T-helper 1 cell treated with Interleukin-12 subunit alpha and Interleukin-12 subunit beta and Interleukin-4 antibody, amounts not matched to agents 30 μg/mL and 1 μg/mL, for 36 hours (primary cell): ENCODE results near the gene LSAMP.

Experiments used
- H3K27ac Mint-ChIP-seq: one replicate; pipeline ENCODE4 v1.8.0; 2021; ENCODE audit warnings: mild to moderate bottlenecking, mixed read lengths
- H3K27me3 Mint-ChIP-seq: one replicate; pipeline ENCODE4 v1.8.0; 2021; ENCODE audit warnings: low read depth, mixed read lengths
- H3K36me3 Mint-ChIP-seq: one replicate; pipeline ENCODE4 v1.8.0; 2021; ENCODE audit warnings: low read depth, mixed read lengths
- H3K4me1 Mint-ChIP-seq: one replicate; pipeline ENCODE4 v1.8.0; 2021; ENCODE audit warnings: low read depth, mixed read lengths
- H3K4me3 Mint-ChIP-seq: one replicate; pipeline ENCODE4 v1.8.0; 2021; ENCODE audit warnings: mild to moderate bottlenecking, moderate library complexity, mixed read lengths
- H3K9me3 Mint-ChIP-seq: one replicate; pipeline ENCODE4 v1.8.0; 2021; ENCODE audit warnings: mixed read lengths

Gene LSAMP

DNA sequence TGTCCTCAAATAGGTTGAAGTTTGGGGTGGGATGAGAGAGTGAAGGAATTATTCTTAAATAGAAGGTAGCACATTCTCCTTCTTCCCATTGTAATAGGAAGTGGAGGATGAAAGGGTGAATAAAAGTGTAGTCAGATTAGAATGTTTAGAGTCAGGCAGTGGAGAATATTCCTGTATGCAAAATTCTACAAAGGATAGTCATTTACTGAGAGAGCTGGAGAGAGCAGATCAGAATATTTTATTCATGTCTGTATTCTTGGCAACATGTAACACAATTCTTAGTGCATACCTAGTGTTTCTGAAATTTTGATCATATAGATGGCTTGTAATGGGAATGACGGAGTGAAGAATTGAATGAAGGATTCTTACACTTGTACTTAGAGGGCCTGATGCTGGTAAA lies 139.1 kb downstream of the LSAMP start:
- Mint-ChIP-seq H3K27me3 (no peaks in the 10 kb centered on the region), H3K4me1 (no peaks in the 10 kb centered on the region), H3K36me3 (no peaks in the 10 kb centered on the region), H3K4me3 (no peak overlapping the region), H3K27ac (no peak overlapping the region), H3K9me3 (no peaks in the 10 kb centered on the region)

DNA sequence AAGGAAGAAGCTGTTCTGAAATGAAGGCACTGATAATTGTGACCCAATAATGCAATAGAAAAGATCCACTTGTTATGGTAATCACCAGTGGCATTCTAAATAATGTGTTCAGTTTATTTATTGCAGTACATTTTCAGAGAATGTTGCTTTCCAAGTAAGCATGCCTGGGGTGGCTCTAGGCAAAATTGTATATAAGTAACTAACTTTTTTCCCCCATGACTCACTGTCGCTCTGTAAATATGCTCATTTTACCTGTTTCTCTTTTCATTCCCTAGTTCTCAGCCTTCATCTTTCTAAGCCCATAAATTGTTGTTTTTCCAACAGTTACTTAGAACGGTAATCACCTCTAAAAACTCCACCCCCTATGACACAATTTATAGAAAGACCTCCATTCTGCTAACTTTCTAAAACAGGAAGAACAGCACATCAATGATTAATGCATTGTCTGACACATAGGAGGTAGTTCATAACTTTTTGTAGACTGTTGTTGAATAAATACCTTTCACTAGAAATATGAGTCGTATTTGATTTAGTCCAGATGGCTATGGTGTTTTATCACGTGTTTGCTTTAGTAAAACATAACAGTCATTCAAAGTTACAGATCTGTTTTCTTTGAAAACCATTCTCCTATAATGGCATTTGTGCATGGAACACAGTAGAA lies 143.1 kb downstream of the LSAMP start:
- H3K36me3 Mint-ChIP-seq = no peaks in the 10 kb centered on the region
- no peak overlapping the region for H3K27ac Mint-ChIP-seq
- no peak overlapping the region for H3K4me3 Mint-ChIP-seq
- H3K9me3 Mint-ChIP-seq = no peaks in the 10 kb centered on the region
- H3K4me1 Mint-ChIP-seq = no peaks in the 10 kb centered on the region
- H3K27me3 Mint-ChIP-seq = no peaks in the 10 kb centered on the region

DNA sequence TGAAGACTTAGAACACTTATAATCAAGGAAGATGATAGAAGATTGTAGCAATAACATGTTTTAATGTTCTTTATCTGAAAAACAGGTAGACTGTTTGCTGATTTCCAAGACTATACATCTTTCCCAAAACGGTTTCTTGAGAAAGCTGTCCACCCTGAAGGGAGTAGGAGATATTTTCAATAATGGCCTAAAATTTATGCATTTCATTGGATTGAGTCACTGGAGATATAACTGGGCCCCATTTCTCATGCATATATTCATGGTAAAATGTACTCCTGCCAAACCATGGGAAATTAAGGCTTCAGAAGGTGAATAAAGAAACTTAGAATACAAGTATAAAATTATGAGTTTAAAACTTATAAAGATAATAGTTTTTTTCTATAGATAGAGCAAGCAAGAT lies 143.9 kb downstream of the LSAMP start:
- no peaks in the 10 kb centered on the region for H3K27me3 Mint-ChIP-seq
- H3K4me1 Mint-ChIP-seq = no peaks in the 10 kb centered on the region
- H3K27ac Mint-ChIP-seq = no peak overlapping the region
- H3K4me3 Mint-ChIP-seq = no peak overlapping the region
- no peaks in the 10 kb centered on the region for H3K36me3 Mint-ChIP-seq
- no peaks in the 10 kb centered on the region for H3K9me3 Mint-ChIP-seq

DNA sequence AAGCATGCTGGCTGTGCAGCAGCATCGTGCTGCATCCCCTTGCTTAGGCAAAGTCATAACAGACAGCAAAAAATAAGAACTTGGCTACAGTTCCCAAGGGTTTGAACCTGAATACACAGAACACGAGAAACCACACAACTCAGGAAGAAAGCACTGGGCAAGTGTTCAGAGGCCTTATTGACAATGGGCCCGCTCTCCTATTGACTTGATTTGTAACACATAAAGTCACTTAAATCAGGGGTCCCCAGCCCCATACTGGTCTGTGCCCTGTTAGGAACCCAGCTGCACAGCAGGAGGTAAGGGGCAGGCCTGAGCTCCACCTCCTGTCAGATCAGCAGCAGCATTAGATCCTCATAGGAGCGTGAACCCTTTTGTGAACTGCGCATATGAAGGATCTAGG lies 145.1 kb downstream of the LSAMP start:
- Mint-ChIP-seq H3K27ac (no peak overlapping the region), H3K9me3 (no peaks in the 10 kb centered on the region), H3K36me3 (no peaks in the 10 kb centered on the region), H3K27me3 (no peaks in the 10 kb centered on the region), H3K4me1 (no peaks in the 10 kb centered on the region), H3K4me3 (no peak overlapping the region)

DNA sequence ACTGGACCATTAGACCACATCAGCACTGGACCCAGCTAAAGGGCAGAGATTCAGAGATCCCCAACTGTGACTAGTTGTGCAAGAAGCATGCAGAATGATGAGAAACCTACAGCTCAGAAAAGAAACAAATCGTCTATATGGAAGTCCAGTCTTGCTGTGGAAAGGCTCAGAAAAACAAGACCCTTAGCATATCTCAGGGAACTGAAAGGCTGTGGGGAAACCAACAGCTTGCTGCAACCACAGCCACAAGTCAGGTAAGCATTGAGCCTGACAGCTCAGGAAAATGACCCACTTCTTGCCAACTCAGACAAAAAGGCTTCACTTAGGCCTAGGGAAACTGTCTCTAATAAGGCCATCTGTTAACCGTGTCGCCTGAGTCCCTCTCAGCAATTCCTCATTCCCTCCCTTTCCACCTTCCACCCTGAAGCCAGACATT lies 145.6 kb downstream of the LSAMP start:
- H3K9me3 Mint-ChIP-seq = no peaks in the 10 kb centered on the region
- no peaks in the 10 kb centered on the region for H3K4me1 Mint-ChIP-seq
- H3K27ac Mint-ChIP-seq = no peak overlapping the region
- H3K27me3 Mint-ChIP-seq = no peaks in the 10 kb centered on the region
- no peaks in the 10 kb centered on the region for H3K36me3 Mint-ChIP-seq
- H3K4me3 Mint-ChIP-seq = no peak overlapping the region

DNA sequence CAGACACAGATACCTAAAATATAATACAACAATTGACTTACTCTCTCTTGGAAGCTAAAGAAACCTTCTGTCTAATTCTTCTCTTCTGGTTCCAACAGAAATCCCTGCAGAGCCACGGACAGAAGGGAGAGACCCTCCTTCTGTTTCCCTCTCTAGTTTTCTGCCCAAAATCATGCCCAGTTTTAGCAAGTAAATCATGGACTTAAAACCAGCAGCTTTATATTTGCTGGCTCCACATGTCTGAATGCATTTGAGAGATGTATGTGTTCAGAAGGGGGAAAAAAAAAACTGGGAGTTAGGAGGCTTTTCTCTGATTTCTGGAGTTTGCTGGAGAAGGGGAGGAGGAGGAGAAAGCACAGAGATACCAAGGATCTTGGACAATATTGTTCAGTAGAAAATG lies 147.1 kb downstream of the LSAMP start:
- H3K4me1 Mint-ChIP-seq = no peaks in the 10 kb centered on the region
- H3K4me3 Mint-ChIP-seq = no peak overlapping the region
- no peak overlapping the region for H3K27ac Mint-ChIP-seq
- no peaks in the 10 kb centered on the region for H3K36me3 Mint-ChIP-seq
- no peaks in the 10 kb centered on the region for H3K27me3 Mint-ChIP-seq
- no peaks in the 10 kb centered on the region for H3K9me3 Mint-ChIP-seq

DNA sequence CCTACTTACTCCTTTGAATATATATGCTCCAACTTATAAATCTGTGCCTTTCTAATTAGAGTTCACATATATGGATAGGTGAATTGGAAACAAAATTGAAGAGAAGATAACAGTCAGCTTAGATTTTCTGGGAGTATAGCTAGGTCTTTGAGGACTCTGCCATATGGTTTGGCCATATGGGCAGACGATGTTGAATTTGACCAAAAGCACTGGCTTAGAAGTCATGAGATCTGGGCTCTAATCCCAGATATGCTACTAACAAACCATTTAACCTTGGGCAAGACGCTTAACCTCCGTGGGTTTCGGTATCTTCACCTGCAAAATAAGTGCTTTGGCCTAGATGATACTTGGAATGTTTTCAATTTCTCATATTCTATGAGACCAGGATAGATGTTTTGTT lies 154.1 kb downstream of the LSAMP start:
- H3K27me3 Mint-ChIP-seq = no peaks in the 10 kb centered on the region
- no peaks in the 10 kb centered on the region for H3K36me3 Mint-ChIP-seq
- H3K9me3 Mint-ChIP-seq = no peaks in the 10 kb centered on the region
- no peak overlapping the region for H3K27ac Mint-ChIP-seq
- H3K4me1 Mint-ChIP-seq = no peaks in the 10 kb centered on the region
- no peak overlapping the region for H3K4me3 Mint-ChIP-seq

DNA sequence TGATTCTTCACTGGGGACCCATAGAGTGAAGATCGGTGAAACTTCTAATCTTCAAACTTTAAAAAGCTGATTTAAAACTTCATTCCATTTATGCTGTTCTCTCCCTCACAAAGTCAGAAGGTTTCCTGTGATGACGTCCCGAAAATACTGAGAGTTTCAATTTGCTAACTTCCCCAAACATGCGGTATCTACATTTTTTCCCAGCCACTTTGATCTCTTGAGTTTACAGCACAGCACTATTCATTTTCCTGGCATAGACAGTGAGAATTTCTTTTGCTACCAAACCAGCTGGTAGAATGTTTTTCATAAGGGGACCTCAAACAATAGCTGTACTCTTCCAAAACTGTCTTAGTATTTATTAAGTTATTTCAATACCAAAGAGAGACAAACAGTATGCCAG lies 156.8 kb downstream of the LSAMP start:
- no peaks in the 10 kb centered on the region for H3K36me3 Mint-ChIP-seq

DNA sequence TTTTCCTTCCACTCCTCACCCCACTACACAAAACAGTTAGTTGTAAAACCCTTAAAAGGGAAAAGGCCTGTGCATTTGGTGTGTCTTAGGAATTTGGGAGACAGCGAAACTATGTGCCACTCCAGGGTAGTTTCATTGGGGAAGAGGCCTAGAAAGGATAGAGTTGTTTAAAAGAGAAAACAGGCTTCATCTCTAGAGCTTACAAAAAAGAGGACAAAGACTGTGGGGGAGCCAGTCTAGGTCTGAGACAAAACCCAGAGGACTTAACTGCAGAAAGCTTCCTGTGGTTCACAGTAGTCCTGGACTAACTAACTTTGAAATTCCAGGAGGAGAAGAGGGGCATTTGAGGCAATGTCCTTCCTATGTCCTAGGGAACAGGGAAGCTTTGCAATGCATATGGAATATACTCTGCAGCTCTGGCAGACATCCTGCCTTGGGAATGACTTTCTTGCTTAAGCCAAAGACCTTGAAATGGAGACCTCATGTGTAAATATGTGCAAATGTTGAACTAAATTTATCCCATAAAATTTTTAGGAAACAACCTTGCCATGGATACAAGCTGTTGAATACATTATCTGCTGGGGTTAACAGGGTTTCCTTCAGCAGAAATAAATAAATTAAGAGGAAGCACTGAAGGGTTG lies 159.4 kb downstream of the LSAMP start:
- Mint-ChIP-seq H3K9me3 (no peaks in the 10 kb centered on the region), H3K4me1 (no peaks in the 10 kb centered on the region), H3K4me3 (no peak overlapping the region), H3K36me3 (no peaks in the 10 kb centered on the region), H3K27me3 (no peaks in the 10 kb centered on the region), H3K27ac (no peak overlapping the region)

More for the DNA sequence above, 156.8 kb downstream of the LSAMP start:
- no peaks in the 10 kb centered on the region for H3K4me1 Mint-ChIP-seq
- no peak overlapping the region for H3K4me3 Mint-ChIP-seq
- no peaks in the 10 kb centered on the region for H3K27me3 Mint-ChIP-seq
- H3K27ac Mint-ChIP-seq = no peak overlapping the region
- H3K9me3 Mint-ChIP-seq = no peaks in the 10 kb centered on the region

DNA sequence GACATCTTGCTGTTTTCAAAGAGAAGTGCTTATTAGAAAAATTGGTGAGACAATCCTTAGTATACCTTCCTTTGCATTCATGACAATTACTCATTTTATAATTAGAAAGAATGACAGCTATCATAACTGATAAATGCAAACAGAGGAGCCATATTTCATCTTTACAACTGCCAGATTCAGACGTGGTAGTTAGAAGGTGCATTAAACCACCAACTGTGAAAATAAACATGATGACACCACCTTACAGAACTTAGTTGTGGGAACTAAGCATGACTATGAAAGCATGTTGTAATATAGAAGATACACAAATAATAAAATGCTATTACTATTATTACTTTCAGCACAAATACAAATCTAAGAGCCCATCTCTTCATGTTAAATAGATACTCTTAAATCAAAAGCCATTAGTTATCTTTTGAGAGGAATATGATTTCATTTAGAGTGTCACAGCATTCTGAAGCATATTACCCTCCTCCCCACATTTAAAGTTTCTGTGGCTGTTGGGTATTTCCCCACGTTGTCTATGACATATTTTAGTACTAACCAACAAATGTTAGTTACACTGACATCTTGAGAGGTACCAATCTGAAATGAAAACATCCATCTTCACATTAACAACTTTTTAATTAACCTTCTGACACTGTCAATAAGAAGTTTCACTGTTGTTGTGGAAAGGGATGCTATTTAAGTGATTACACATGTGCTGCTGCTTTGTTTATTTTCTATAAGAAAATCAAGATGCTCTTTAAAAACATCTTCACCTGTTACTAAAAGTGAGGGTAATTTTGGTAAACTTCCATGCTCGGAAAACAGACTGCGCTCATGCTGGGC lies 163.8 kb downstream of the LSAMP start:
- Mint-ChIP-seq H3K4me3 (no peak overlapping the region), H3K27me3 (no peaks in the 10 kb centered on the region), H3K27ac (no peak overlapping the region), H3K4me1 (no peaks in the 10 kb centered on the region), H3K36me3 (no peaks in the 10 kb centered on the region), H3K9me3 (no peaks in the 10 kb centered on the region)

DNA sequence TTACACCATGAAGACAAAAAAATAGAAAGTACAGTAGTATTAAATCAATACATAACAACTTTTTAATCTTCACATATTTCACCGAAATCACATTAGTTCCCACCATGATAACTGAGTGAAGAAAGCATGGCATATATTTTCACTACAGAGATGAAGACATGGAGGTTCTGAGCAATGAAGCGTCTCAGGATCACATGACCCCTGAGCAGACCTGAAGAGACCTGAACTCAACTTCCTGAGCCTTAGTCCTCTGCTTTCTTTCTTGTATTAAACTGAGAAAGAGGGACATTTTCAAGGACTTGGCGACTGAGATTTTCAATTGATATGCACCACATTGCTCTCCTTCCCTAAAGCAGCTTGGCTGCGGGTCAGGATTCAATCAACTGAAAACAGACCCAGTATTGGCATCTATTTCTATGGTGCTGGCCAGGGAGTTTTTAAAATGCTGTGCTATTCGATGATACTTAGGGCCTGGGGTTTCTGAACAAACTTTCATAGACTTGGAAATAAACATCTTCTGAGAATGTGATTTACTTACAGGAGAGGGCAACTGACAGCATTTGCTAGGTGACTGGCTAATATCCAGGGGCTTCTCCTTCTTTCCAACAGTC lies 165.1 kb downstream of the LSAMP start:
- no peaks in the 10 kb centered on the region for H3K27me3 Mint-ChIP-seq
- H3K36me3 Mint-ChIP-seq = no peaks in the 10 kb centered on the region
- no peak overlapping the region for H3K27ac Mint-ChIP-seq
- no peaks in the 10 kb centered on the region for H3K4me1 Mint-ChIP-seq
- H3K4me3 Mint-ChIP-seq = no peak overlapping the region
- no peaks in the 10 kb centered on the region for H3K9me3 Mint-ChIP-seq

DNA sequence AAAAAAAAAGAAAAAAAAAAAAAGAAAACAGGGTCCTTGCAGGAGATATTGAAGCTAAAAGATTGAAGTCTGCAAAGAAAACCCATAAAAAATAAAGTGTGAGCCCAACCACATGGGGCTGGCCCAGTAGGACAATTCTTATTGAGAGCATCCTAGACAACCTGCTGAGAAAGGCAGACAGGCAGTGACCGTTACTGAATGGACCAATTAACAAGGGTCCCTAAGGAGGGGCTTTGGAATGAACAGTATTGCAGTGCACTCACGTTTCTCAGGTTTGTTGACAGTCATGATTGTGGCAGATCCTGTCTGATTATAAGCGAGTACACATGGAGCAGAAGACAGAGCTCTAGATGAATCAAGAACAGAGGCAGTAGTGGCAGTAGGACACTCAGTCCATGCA lies 168.6 kb downstream of the LSAMP start:
- Mint-ChIP-seq H3K27me3 (no peaks in the 10 kb centered on the region), H3K4me1 (no peaks in the 10 kb centered on the region), H3K27ac (no peak overlapping the region), H3K9me3 (no peaks in the 10 kb centered on the region), H3K36me3 (no peaks in the 10 kb centered on the region), H3K4me3 (no peak overlapping the region)

DNA sequence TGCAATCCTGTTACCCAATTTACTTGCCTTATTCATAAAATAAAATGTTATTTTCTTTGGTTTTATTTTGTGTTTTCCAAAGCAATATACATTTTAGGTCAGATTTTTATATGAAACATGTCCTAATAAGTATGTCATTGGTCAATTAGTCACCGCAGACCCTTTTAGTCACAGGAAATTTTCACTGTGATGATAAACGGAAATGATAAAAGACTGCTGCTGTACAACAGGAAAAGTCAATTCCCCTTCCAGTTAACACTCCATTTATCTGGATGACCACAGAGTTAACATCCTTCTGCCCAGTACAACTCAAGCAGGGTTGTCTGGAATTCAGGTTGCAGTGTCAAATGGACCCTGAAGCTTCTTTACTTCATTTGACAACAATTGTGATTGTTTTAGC lies 175.2 kb downstream of the LSAMP start:
- Mint-ChIP-seq H3K9me3 (no peaks in the 10 kb centered on the region), H3K27me3 (no peaks in the 10 kb centered on the region), H3K27ac (no peak overlapping the region), H3K4me3 (no peak overlapping the region), H3K4me1 (no peaks in the 10 kb centered on the region), H3K36me3 (no peaks in the 10 kb centered on the region)

DNA sequence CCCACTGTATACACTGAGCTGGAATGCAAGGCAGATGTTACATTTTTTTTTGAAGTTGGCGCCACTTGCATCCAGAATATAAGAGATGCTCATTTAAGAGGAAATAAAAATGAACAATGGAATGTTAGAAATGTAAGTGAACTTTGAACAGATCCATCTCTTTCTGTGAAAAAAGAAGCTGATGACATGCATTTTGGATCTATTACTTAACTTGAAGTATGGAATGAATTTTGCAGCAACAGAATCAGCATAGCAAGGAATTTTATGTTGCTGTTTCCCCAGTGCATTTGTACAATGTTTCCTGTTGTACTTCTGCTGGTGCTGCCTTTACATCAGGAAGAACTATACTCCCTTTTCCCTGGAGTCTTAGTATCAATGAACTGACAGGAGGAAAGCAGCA lies 178.2 kb downstream of the LSAMP start:
- Mint-ChIP-seq H3K4me3 (no peak overlapping the region), H3K9me3 (no peaks in the 10 kb centered on the region), H3K4me1 (no peaks in the 10 kb centered on the region), H3K36me3 (no peaks in the 10 kb centered on the region), H3K27me3 (no peaks in the 10 kb centered on the region), H3K27ac (no peak overlapping the region)
